Heart left ventricle (tissue), 13 donors: ENCODE data around the gene CCP110.

Experiments used
- POLR2A ChIP-seq, 2 donors: fragments of 450-650 bp; IDR thresholded peaks; one replicate each; pipeline ENCODE4 v1.6.1; 2017; ENCODE audit warnings: antibody characterized with exemption in 2 of 2, mild to moderate bottlenecking in 2 of 2, moderate library complexity in 2 of 2
- TF ChIP-seq, protein P1 (sequence below), 12 donors: fragments of 200-600 bp; sonication (generic) in 4 of 12; IDR thresholded peaks; one replicate each; pipeline versions ENCODE4 v1.5.0 to v1.8.0; 2018 to 2022; ENCODE audit warnings: antibody characterized with exemption in 12 of 12, mild to moderate bottlenecking in 5 of 12
- donor health status: ischemic (EF 13 %, LVEDD 7.1; RV severe dilation, severe dysfunction).
- donor health status: DM: no; HTN: yes; CAD: no.
- donor health status: DM: no; HTN: no; CAD: no.
- donor health status: ischemic (EF 25% LVEDD 6.9; RV normal size, moderate dysfunction).
- donor health status: ischemic (EF 25% LVEDD 5.7; RV mildly dilated, moderate dysfunction).
- donor health status: ischemic (EF 35%, LVEDD 5.7; RV mildly dilated, moderate dysfunction).
- donor health status: nonischemic (EF 11% LVEDD 7.7; RV severe dilation, severe dysfunction).
- donor health status: DM: yes; HTN: yes; CAD: no.
- donor health status: PGD.
- donor health status: ischemic (EF 29% LVEDD 5.4; RV normal size, mild dysfunction).
- donor health status: nonischemic (EF 23%, LVEDD 6.1; RV moderate dilation, normal function).

DNA sequence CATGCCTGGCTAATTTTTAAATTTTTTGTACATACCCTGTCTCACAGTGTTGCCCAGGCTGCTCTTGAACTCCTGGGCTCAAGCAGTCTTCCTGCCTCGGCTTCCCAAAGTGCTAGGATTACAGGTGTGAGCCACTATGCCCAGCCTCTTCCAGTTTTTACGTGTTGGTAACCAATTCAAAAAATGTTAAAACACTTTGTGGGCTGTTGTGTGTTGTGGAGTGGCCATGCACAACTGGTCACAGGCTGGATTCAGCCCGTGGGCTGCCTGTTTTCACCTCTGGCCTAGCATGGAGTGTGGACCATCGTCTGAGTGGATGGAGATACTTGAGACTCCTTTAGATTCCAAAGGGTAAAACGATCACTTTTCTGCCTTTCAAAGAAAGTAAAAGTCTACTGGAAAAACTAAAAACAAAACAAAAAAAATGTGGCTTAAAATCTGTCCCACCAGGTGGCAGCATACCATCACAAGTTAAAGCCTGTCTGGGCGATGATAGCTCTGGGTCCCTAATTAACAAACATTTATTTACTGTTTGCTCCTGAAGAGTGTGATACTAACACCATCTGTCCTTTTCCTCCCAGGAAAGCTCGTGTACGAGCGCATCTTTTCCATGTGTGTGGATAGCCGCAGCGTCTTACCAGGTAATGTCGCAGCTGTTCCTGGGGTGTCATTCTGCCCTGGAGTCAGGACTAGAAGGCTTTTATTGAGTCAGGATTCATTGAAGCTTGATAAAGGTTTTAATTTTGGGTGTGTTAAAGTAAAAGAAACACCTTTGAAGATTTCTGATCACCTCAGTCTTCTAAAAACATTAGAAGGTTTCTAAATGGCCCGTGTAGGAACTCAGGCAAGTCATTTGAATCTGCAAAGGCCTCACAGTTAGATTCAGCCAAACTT is 77.6 kb downstream of the CCP110 start:
- TF ChIP-seq, protein P1, sequence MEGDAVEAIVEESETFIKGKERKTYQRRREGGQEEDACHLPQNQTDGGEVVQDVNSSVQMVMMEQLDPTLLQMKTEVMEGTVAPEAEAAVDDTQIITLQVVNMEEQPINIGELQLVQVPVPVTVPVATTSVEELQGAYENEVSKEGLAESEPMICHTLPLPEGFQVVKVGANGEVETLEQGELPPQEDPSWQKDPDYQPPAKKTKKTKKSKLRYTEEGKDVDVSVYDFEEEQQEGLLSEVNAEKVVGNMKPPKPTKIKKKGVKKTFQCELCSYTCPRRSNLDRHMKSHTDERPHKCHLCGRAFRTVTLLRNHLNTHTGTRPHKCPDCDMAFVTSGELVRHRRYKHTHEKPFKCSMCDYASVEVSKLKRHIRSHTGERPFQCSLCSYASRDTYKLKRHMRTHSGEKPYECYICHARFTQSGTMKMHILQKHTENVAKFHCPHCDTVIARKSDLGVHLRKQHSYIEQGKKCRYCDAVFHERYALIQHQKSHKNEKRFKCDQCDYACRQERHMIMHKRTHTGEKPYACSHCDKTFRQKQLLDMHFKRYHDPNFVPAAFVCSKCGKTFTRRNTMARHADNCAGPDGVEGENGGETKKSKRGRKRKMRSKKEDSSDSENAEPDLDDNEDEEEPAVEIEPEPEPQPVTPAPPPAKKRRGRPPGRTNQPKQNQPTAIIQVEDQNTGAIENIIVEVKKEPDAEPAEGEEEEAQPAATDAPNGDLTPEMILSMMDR (IDR thresholded peaks at IDR 0.05): peak; percentile 53 to 81 (median 69)
- TF ChIP-seq POLR2A (IDR thresholded peaks at IDR 0.05): no peak
